GM13976 (cell line): ENCODE data around the gene FHAD1.
A peak's percentile ranks its signal among the peaks of the same experiment; 100 is the strongest.

ENCODE experiments used
- DNase-seq: peaks from one replicate; pipeline ENCODE4 v3.0.0; 2012; ENCODE audit warnings: low spot score
- in situ Hi-C: fragments of 300-500 bp; cut with MboI; formaldehyde crosslinking; loops from one replicate; pipeline ENCODE4 v1.12.0; 2022; ENCODE audit warnings: low sequenced_read_pairs, mixed read lengths, inconsistent platforms; ENCODE audit not compliant: unreplicated experiment
- TF ChIP-seq, protein P1 (sequence below): IDR thresholded peaks from 2 replicates; pipeline ENCODE4 v1.5.1; 2012; ENCODE audit warnings: borderline replicate concordance, mild to moderate bottlenecking; ENCODE audit not compliant: insufficient read depth; ENCODE audit errors: extremely low read depth, missing control alignments, control extremely low read depth

FHAD1 gene

GRCh38 chr1:15245593-15246360, 1.2 kb upstream of the FHAD1 start:
- TF ChIP-seq, protein P1, sequence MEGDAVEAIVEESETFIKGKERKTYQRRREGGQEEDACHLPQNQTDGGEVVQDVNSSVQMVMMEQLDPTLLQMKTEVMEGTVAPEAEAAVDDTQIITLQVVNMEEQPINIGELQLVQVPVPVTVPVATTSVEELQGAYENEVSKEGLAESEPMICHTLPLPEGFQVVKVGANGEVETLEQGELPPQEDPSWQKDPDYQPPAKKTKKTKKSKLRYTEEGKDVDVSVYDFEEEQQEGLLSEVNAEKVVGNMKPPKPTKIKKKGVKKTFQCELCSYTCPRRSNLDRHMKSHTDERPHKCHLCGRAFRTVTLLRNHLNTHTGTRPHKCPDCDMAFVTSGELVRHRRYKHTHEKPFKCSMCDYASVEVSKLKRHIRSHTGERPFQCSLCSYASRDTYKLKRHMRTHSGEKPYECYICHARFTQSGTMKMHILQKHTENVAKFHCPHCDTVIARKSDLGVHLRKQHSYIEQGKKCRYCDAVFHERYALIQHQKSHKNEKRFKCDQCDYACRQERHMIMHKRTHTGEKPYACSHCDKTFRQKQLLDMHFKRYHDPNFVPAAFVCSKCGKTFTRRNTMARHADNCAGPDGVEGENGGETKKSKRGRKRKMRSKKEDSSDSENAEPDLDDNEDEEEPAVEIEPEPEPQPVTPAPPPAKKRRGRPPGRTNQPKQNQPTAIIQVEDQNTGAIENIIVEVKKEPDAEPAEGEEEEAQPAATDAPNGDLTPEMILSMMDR: no peak
- no peak for DNase-seq
- in situ Hi-C loops: no loop called here

- DNase-seq: no peak
- TF ChIP-seq, protein P1: no peak
- in situ Hi-C loops: no loop called here
Observed at GRCh38 chr1:15248216-15248615, 1.2 kb downstream of the FHAD1 start.

- DNase-seq: peak; percentile 60
- TF ChIP-seq, protein P1: no peak
- in situ Hi-C loops: no loop called here
Observed at GRCh38 chr1:15249081-15249480, 2.1 kb downstream of the FHAD1 start.

DNA sequence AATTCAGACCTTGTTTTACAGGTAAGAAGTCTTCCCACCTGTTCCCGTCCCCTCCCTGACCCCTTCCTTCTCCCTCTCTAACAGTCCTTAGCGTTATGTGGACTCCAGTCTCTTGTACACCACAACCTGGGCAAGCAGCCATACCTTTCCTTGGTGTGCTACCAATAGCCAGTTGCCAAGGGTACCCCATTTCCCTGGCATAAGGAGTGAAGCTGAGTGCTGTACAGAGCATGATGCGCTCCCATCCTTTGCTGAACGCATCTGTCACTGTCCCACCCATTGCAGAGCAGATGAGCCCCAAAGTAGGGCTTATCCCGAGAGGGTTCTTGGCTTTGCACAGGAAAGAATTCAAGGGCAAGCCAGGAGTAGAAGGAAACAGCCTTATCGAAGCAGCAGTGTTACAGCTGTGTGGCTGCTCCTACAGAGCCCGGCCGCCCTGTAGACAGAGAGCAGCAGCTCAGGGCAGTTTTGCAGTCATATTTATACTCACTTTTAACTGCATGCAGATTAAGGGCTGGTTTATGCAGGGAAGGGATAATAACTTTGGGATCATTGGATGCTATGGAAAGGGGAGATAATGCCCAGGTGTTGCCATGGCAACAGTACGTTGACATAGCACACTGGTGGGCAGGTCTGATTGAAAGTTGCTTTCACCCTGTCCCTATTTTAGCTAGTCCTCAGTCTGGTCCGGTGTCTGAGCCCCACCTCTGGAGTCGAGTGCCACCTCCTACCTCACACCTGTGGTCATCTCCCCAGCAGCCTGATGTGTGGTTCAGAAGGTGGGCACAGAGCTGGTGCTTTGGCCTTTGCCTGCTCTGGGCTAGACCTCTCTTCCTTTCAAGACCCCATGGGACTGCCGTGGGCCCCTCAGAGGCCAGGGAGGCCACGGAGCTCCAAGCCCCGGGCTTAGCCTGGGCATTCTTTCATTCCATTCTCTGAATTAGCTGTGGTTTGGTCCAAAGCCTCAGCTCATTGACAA, 5.1 kb downstream of the FHAD1 start:
- TF ChIP-seq, protein P1: no peak
- DNase-seq: peak; percentile 8
- in situ Hi-C loops: no loop called here

GRCh38 chr1:15254559-15254958, 7.5 kb downstream of the FHAD1 start:
- in situ Hi-C loops: no loop called here
- TF ChIP-seq, protein P1: no peak
- no peak for DNase-seq

GRCh38 chr1:15255582-15256149, 8.6 kb downstream of the FHAD1 start:
- in situ Hi-C loops: no loop called here
- no peak for DNase-seq
- TF ChIP-seq, protein P1: no peak
